Transverse colon (tissue), 4 donors: ENCODE measurements around the gene LCN2.
"Not testable (repeated sequence)": the region's sequence is repeated elsewhere in the genome, so short reads cannot be mapped to it uniquely, and the experiment has no call there.

Experiments used
- CTCF ChIP-seq, 5 experiments: fragments of 200-600 bp in 3 of 5; fragments of 450-650 bp in 2 of 5; sonication (generic) in 3 of 5; IDR thresholded peaks; 1 replicate in 2 of 5; 2 replicates in 3 of 5; pipeline ENCODE4 v1.5.1; 2016 to 2017; ENCODE audit warnings: antibody characterized with exemption in 5 of 5, inconsistent platforms in 3 of 5, mild to moderate bottlenecking in 2 of 5, moderate library complexity in 1 of 5
- EP300 ChIP-seq: sonication (generic); formaldehyde crosslinking; IDR thresholded peaks from one replicate; pipeline ENCODE4 v1.6.1; 2017; ENCODE audit warnings: antibody characterized with exemption, low read depth
- POLR2A ChIP-seq: fragments of 450-650 bp; IDR thresholded peaks from one replicate; pipeline ENCODE4 v1.6.1; 2016; ENCODE audit warnings: antibody characterized with exemption, mild to moderate bottlenecking, moderate library complexity
- POLR2AphosphoS5 ChIP-seq, 3 donors: sonication (generic); formaldehyde crosslinking; IDR thresholded peaks; one replicate each; pipeline ENCODE4 v1.6.1; 2016; ENCODE audit warnings: antibody characterized with exemption in 3 of 3

- TF ChIP-seq POLR2AphosphoS5 (IDR thresholded peaks at IDR 0.05); CTCF (IDR thresholded peaks at IDR 0.05); POLR2A; EP300: not testable (repeated sequence)
Observed at GRCh38 chr9:128135561-128135960, 13.7 kb upstream of the LCN2 start.
